Hepatocyte (in vitro differentiated cells): ENCODE measurements around the gene ALDH1A3. TPM values are rescaled to one million over a fixed set of nuclear protein-coding genes. Genes with fewer than 3 reads are reported as not detected.

Experiments used
- DNase-seq: peaks from one replicate; pipeline ENCODE4 v3.0.0-alpha.2; 2016; ENCODE audit warnings: low spot score
- H2AFZ ChIP-seq: fragments of 200-600 bp; sonication (generic); 2 replicates; pipeline ENCODE4 v1.6.0; 2016; ENCODE audit warnings: antibody characterized with exemption, mild to moderate bottlenecking
- H3K27ac ChIP-seq: fragments of 200-600 bp; sonication (generic); 2 replicates; pipeline ENCODE4 v1.5.1; 2016; ENCODE audit warnings: mild to moderate bottlenecking
- H3K27me3 ChIP-seq: fragments of 200-600 bp; sonication (generic); 2 replicates; pipeline ENCODE4 v1.6.1; 2016
- H3K36me3 ChIP-seq: fragments of 200-600 bp; sonication (generic); replicated peaks from 2 replicates; pipeline ENCODE4 v1.5.1; 2016; ENCODE audit warnings: low read depth; ENCODE audit not compliant: insufficient read depth
- H3K4me1 ChIP-seq: fragments of 200-600 bp; sonication (generic); 2 replicates; pipeline ENCODE4 v1.5.1; 2016; ENCODE audit warnings: mild to moderate bottlenecking, moderate library complexity; ENCODE audit not compliant: insufficient read depth
- H3K4me2 ChIP-seq: fragments of 200-600 bp; sonication (generic); 2 replicates; pipeline ENCODE4 v1.6.0; 2016
- H3K4me3 ChIP-seq: fragments of 200-600 bp; sonication (generic); 2 replicates; pipeline ENCODE4 v1.5.1; 2016; ENCODE audit warnings: mild to moderate bottlenecking
- H3K79me2 ChIP-seq: fragments of 200-600 bp; sonication (generic); 2 replicates; pipeline ENCODE4 v1.6.0; 2017; ENCODE audit warnings: mild to moderate bottlenecking
- H3K9me2 ChIP-seq: fragments of 200-600 bp; sonication (generic); replicated peaks from 2 replicates; pipeline ENCODE4 v1.6.0; 2017; ENCODE audit warnings: mild to moderate bottlenecking; ENCODE audit not compliant: insufficient read depth
- H3K9me3 ChIP-seq: fragments of 200-600 bp; sonication (generic); 2 replicates; pipeline ENCODE4 v1.5.1; 2016; ENCODE audit warnings: low read depth, mild to moderate bottlenecking
- H4K20me1 ChIP-seq: fragments of 200-600 bp; sonication (generic); 2 replicates; pipeline ENCODE4 v1.6.0; 2016; ENCODE audit warnings: mild to moderate bottlenecking; ENCODE audit not compliant: insufficient read depth, poor library complexity, severe bottlenecking
- CTCF ChIP-seq: fragments of 200-600 bp; sonication (generic); IDR thresholded peaks from 2 replicates; pipeline ENCODE4 v1.5.1; 2016; ENCODE audit warnings: antibody characterized with exemption, mild to moderate bottlenecking; ENCODE audit not compliant: poor library complexity
- EZH2 ChIP-seq: fragments of 200-600 bp; sonication (generic); IDR thresholded peaks from 2 replicates; pipeline ENCODE4 v1.6.1; 2016; ENCODE audit warnings: antibody characterized with exemption, mild to moderate bottlenecking, borderline replicate concordance
- EZH2phosphoT487 ChIP-seq: fragments of 200-600 bp; sonication (generic); IDR thresholded peaks from one replicate; pipeline ENCODE4 v1.6.1; 2018; ENCODE audit warnings: antibody characterized with exemption, mild to moderate bottlenecking, low read depth, moderate library complexity; ENCODE audit not compliant: unreplicated experiment, severe bottlenecking
- WGBS: methylation state at CpG from one replicate; pipeline ENCODE4 v1.1.6; 2016; ENCODE audit warnings: low lambda C conversion rate; ENCODE audit errors: missing lambda C conversion rate; 5-methylcytosine and 5-hydroxymethylcytosine counted together
- polyA plus RNA-seq: library from polyadenylated mRNA; unstranded; fragments of >200 nt; fragmentation: Nextera tagmentation; extraction: Ambion mirVana; gene quantifications from 2 replicates; pipeline ENCODE4 v1.2.1, GENCODE V29; 2016
- total RNA-seq: library from RNA; depleted of rRNA; stranded (reverse); fragments of >200 nt; gene quantifications from 2 replicates; pipeline ENCODE4 v1.2.3, GENCODE V29; 2014

Gene ALDH1A3
- total and polyA plus RNA-seq, 2 experiments from 2014 or later: 6.8 to 20.5 TPM

GRCh38 chr15:100902436-100903167 is 23.0 kb downstream of the ALDH1A3 start:
- peak; percentile 73 for DNase-seq
- Histone ChIP-seq H3K4me1 (peaks cover 18% of the 10 kb centered on the region), H2AFZ (no peak overlapping the region), H3K4me3 (no peak overlapping the region), H3K27me3 (peaks cover 3% of the 10 kb centered on the region), H3K9me3 (no peaks in the 10 kb centered on the region), H3K4me2 (peak overlapping the region; percentile 54), H3K36me3 (no peaks in the 10 kb centered on the region), H3K9me2 (no peaks in the 10 kb centered on the region), H4K20me1 (no peaks in the 10 kb centered on the region), H3K27ac (peak overlapping the region; percentile 90), H3K79me2 (no peaks in the 10 kb centered on the region)
- TF ChIP-seq EZH2phosphoT487 (no peak), CTCF (no peak), EZH2 (no peak)
- 58% methylated on average over 21 of the region's 22 CpGs for WGBS

- Histone ChIP-seq H3K9me2 (no peaks in the 10 kb centered on the region), H3K27me3 (peaks cover 3% of the 10 kb centered on the region), H4K20me1 (no peaks in the 10 kb centered on the region), H3K4me3 (no peak overlapping the region), H3K9me3 (no peaks in the 10 kb centered on the region), H3K4me2 (peak overlapping the region; percentile 54), H3K36me3 (no peaks in the 10 kb centered on the region), H3K79me2 (no peaks in the 10 kb centered on the region), H2AFZ (no peak overlapping the region), H3K27ac (peak overlapping the region; percentile 90), H3K4me1 (peaks cover 18% of the 10 kb centered on the region)
- no peak for TF ChIP-seq EZH2
- no peak for TF ChIP-seq EZH2phosphoT487
- TF ChIP-seq CTCF: no peak
- DNase-seq: no peak
- WGBS: 72% methylated on average over 3 of the region's 3 CpGs
These were observed 23.5 kb downstream of the ALDH1A3 start for GRCh38 chr15:100903168-100903554.

- Histone ChIP-seq H3K4me3 (no peak overlapping the region), H2AFZ (no peak overlapping the region), H4K20me1 (no peaks in the 10 kb centered on the region), H3K27me3 (no peaks in the 10 kb centered on the region), H3K9me3 (no peaks in the 10 kb centered on the region), H3K4me2 (no peak overlapping the region), H3K9me2 (no peaks in the 10 kb centered on the region), H3K36me3 (no peaks in the 10 kb centered on the region), H3K79me2 (no peaks in the 10 kb centered on the region), H3K4me1 (peaks cover 18% of the 10 kb centered on the region), H3K27ac (no peak overlapping the region)
- TF ChIP-seq EZH2: no peak
- TF ChIP-seq CTCF: no peak
- TF ChIP-seq EZH2phosphoT487: no peak
- 83% methylated on average over 8 of the region's 8 CpGs for WGBS
- DNase-seq: no peak
These were observed 26.2 kb downstream of the ALDH1A3 start for GRCh38 chr15:100905850-100906249.
